Type B pancreatic cell (in vitro differentiated cells): ENCODE results near the gene FRMD4A. TPM values are rescaled to one million over a fixed set of nuclear protein-coding genes. Genes with fewer than 3 reads are reported as not detected.
"Not testable (repeated sequence)": the region's sequence is repeated elsewhere in the genome, so short reads cannot be mapped to it uniquely, and the experiment has no call there.

Experiments used
- DNase-seq: peaks from one replicate; pipeline ENCODE4 v3.0.0; 2021; ENCODE audit warnings: mixed read lengths; ENCODE audit not compliant: unreplicated experiment; ENCODE audit errors: extremely low spot score
- H3K27ac Mint-ChIP-seq: 2 replicates; pipeline ENCODE4 v1.8.0; 2021; ENCODE audit warnings: mild to moderate bottlenecking, mixed read lengths
- H3K27me3 Mint-ChIP-seq: 2 replicates; pipeline ENCODE4 v1.8.0; 2021; ENCODE audit warnings: mixed read lengths
- H3K36me3 Mint-ChIP-seq: 2 replicates; pipeline ENCODE4 v1.8.0; 2021; ENCODE audit warnings: mixed read lengths
- H3K4me1 Mint-ChIP-seq: one replicate; pipeline ENCODE4 v1.8.0; 2021; ENCODE audit warnings: mixed read lengths; ENCODE audit not compliant: unreplicated experiment
- H3K4me3 Mint-ChIP-seq: 2 replicates; pipeline ENCODE4 v1.8.0; 2021; ENCODE audit warnings: mild to moderate bottlenecking, mixed read lengths
- H3K9me3 Mint-ChIP-seq: 2 replicates; pipeline ENCODE4 v1.8.0; 2021; ENCODE audit warnings: mixed read lengths
- CTCF ChIP-seq: fragments of 200-600 bp; sonication (generic); conservative IDR thresholded peaks from 2 replicates; pipeline ENCODE4 v1.5.0; 2021; ENCODE audit warnings: antibody characterized with exemption, mild to moderate bottlenecking
- total RNA-seq: library from RNA; stranded (reverse); gene quantifications from 2 replicates; pipeline ENCODE4 v1.2.1, GENCODE V29; 2021; ENCODE audit warnings: low replicate concordance

Gene FRMD4A
- total RNA-seq, 1 donor from 2014 or later = 88.9 TPM

DNA sequence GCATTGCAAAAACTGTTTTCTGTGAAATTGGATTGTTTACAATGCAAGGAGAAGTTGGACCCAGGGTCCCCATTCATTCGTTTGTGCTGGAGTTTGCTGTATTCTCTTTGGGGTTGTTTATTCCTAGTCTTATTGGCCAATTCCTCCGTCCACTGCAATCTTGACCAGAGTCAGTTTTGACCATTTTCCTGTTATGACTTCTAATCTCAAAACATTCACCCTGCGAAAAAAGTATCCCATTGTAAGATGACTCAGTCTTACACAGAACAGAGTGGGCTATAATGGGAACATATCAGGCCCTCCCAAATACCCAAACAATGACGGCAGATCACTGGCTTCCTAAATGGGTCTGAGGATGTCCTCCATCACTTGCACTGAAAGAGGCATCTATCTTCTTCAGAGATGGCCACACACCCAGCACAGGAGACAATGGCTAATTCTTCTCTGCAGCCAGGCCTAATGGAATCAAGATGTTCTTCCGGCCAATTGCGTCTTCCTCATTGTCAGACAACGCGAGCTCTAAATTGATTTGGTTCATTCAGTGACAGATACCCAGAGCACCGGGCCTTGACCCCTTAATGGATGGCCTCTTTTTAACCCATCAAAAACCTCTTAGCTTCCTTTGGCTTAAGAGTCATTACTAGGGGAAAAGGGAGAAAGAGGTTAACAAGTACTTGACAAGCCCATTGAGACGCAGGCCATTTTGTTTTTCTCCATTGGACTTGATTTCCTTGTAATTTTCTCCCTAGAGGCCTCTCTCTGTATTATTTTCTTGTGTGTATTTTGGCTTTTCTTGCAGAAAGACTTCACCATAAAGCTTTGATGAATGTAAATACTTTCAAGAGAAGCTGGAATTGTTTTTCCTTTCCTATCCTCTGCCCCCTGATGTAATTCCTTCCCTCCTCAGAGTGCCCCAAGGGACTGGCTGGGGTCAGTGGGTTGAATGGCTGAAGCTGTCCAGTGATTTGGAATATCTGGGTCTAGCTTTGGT lies 614.3 kb downstream of the FRMD4A start:
- Mint-ChIP-seq H3K9me3 (no peaks in the 10 kb centered on the region), H3K36me3 (peaks cover 13% of the 10 kb centered on the region), H3K27ac (peak overlapping the region; percentile 67), H3K27me3 (no peaks in the 10 kb centered on the region), H3K4me3 (peak overlapping the region; percentile 59), H3K4me1 (peaks cover 62% of the 10 kb centered on the region)
- TF ChIP-seq CTCF = peak; percentile 46
- no peak for DNase-seq

DNA sequence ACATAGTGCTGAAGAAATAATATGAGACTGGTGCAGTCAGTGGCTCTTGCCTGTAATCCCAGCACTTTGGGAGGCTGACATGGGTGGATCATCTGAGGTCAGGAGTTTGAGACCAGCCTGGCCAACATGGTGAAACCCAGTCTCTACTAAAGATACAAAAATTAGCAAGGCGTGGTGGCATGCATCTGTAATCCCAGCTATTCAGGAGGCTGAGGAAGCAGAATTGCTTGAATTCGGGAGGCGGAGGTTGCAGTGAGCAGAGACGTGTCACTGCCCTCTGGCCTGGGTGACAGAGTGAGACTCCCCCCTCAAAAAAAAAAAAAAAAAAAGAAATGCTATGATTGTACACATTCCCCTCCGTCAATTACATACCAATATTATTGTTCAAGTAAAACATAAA lies 615.1 kb downstream of the FRMD4A start:
- not testable (repeated sequence) for DNase-seq, H3K9me3 Mint-ChIP-seq, H3K27me3 Mint-ChIP-seq, H3K4me3 Mint-ChIP-seq, H3K27ac Mint-ChIP-seq
- Mint-ChIP-seq H3K36me3 (peaks cover 10% of the 10 kb centered on the region), H3K4me1 (peaks cover 70% of the 10 kb centered on the region)

- no peak for TF ChIP-seq CTCF
- H3K4me3 Mint-ChIP-seq = no peak overlapping the region
- H3K9me3 Mint-ChIP-seq = no peaks in the 10 kb centered on the region
- DNase-seq = no peak
- H3K27me3 Mint-ChIP-seq = no peaks in the 10 kb centered on the region
- H3K36me3 Mint-ChIP-seq = peaks cover 9% of the 10 kb centered on the region
- H3K4me1 Mint-ChIP-seq = peaks cover 75% of the 10 kb centered on the region
- peak overlapping the region; percentile 3 for H3K27ac Mint-ChIP-seq
Observed at GRCh38 chr10:13715100-13715499, 615.6 kb downstream of the FRMD4A start.

GRCh38 chr10:13712837-13713581 lies 617.7 kb downstream of the FRMD4A start:
- Mint-ChIP-seq H3K36me3 (peaks cover 9% of the 10 kb centered on the region), H3K27ac (peak overlapping the region; percentile 32), H3K9me3 (no peaks in the 10 kb centered on the region), H3K4me3 (peak overlapping the region; percentile 15), H3K27me3 (no peaks in the 10 kb centered on the region), H3K4me1 (peaks cover 77% of the 10 kb centered on the region)
- no peak for TF ChIP-seq CTCF
- no peak for DNase-seq

DNA sequence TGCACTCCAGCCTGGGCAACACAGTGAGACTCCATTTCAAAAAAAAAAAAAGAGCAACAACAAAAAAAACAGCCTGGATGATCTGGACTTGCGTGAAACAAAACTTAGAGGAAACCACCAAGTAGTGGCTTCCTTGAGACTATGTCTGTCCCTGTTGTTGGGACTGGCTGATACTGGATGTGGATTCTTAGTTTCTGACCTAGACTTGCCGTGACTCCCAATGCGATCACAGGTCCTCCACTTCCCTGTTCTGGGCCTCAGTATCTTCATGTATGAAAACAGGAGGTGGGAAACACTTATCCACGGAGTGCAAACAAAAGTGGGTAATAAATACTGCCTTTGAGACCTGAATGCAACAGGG lies 618.3 kb downstream of the FRMD4A start:
- H3K9me3 Mint-ChIP-seq = no peaks in the 10 kb centered on the region
- H3K27me3 Mint-ChIP-seq = no peaks in the 10 kb centered on the region
- H3K27ac Mint-ChIP-seq = peak overlapping the region; percentile 32
- H3K36me3 Mint-ChIP-seq = peaks cover 6% of the 10 kb centered on the region
- peaks cover 77% of the 10 kb centered on the region for H3K4me1 Mint-ChIP-seq
- DNase-seq = no peak
- no peak overlapping the region for H3K4me3 Mint-ChIP-seq
- TF ChIP-seq CTCF = no peak

DNA sequence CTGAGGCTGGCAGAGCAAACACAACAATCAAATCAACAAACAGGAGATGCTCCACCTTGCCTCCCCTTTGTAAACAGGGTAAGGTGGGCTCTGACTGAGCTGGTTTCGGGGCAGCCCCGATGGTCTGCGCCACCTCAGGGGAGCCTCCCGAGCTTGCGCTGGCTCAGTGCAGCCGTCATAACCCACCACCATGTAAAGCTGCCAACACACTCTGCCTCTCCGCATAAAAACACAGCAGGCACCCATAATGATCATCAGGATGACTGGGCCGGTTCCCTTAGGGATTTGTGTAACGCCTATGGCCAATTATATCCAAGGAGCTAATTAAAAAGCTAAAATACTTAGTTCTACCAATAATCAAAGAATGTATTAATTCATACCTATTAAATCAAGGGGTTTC lies 619.4 kb downstream of the FRMD4A start:
- DNase-seq = no peak
- Mint-ChIP-seq H3K36me3 (peaks cover 6% of the 10 kb centered on the region), H3K4me1 (peaks cover 82% of the 10 kb centered on the region), H3K27ac (peak overlapping the region; percentile 32), H3K4me3 (no peak overlapping the region), H3K9me3 (no peaks in the 10 kb centered on the region), H3K27me3 (no peaks in the 10 kb centered on the region)
- no peak for TF ChIP-seq CTCF
